Measurements from ENCODE around the gene ZSCAN1. TPM values are rescaled to one million over a fixed set of nuclear protein-coding genes. Genes with fewer than 3 reads are reported as not detected.

The ZSCAN1 gene
- total RNA-seq, 2 experiments from 2014 or later: not detected

- Mint-ChIP-seq H3K4me3 (no peak overlapping the region), H3K27ac (no peak overlapping the region), H3K4me1 (no peaks in the 10 kb centered on the region), H3K36me3 (ENCODE audit: low read depth) (peaks cover 6% of the 10 kb centered on the region), H3K9me3 (peaks cover 46% of the 10 kb centered on the region), H3K27me3 (no peaks in the 10 kb centered on the region)
- no peak for DNase-seq
- ChIA-PET CTCF (no interaction called here), POLR2A (no interaction called here)
Measured at GRCh38 chr19:58045411-58046050, 11.7 kb downstream of the ZSCAN1 start.

DNA sequence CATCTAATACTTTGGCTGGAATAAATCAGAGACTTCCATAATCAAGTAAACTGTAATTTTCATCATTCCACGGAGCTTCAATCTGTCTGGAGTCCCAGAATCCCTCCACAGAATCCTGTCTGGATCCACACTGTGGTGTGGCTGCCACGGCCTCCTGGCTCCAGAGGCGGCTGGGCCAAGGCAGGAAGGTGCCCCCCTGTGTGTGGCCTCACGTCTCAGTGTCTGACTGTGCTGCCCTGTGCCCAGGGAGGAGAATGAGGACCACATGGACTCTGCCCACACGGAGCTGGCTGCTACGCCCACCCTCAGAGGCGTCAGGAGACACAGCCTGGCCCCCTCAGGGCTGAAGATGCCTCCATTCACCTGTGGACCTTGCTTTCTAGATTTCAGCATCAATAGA is 13.0 kb downstream of the ZSCAN1 start:
- ChIA-PET POLR2A (no interaction called here), CTCF (interaction anchor here (0.6 to 1.0 kb wide), 2 partner anchors 22 to 23 kb away, joined by 3 to 5 read pairs; no protein-coding TSS in a partner anchor)
- H3K36me3 Mint-ChIP-seq (ENCODE audit: low read depth): peaks cover 6% of the 10 kb centered on the region
- no peaks in the 10 kb centered on the region for H3K4me1 Mint-ChIP-seq
- no peak overlapping the region for H3K4me3 Mint-ChIP-seq
- DNase-seq: no peak
- no peak overlapping the region for H3K27ac Mint-ChIP-seq
- H3K9me3 Mint-ChIP-seq: peaks cover 47% of the 10 kb centered on the region
- no peaks in the 10 kb centered on the region for H3K27me3 Mint-ChIP-seq

- Mint-ChIP-seq H3K9me3 (peaks cover 49% of the 10 kb centered on the region), H3K27me3 (no peaks in the 10 kb centered on the region), H3K27ac (no peak overlapping the region), H3K4me1 (no peaks in the 10 kb centered on the region), H3K36me3 (ENCODE audit: low read depth) (peaks cover 6% of the 10 kb centered on the region), H3K4me3 (no peak overlapping the region)
- POLR2A ChIA-PET: no interaction called here
- no peak for DNase-seq
- CTCF ChIA-PET: no interaction called here
Measured at GRCh38 chr19:58047672-58048071, 13.8 kb downstream of the ZSCAN1 start.

GRCh38 chr19:58052256-58052655 is 18.4 kb downstream of the ZSCAN1 start:
- no peak for DNase-seq
- Mint-ChIP-seq H3K9me3 (peaks cover 48% of the 10 kb centered on the region), H3K4me1 (no peaks in the 10 kb centered on the region), H3K4me3 (no peak overlapping the region), H3K27ac (no peak overlapping the region), H3K36me3 (ENCODE audit: low read depth) (peaks cover 14% of the 10 kb centered on the region), H3K27me3 (no peaks in the 10 kb centered on the region)
- ChIA-PET CTCF (no interaction called here), POLR2A (no interaction called here)

DNA sequence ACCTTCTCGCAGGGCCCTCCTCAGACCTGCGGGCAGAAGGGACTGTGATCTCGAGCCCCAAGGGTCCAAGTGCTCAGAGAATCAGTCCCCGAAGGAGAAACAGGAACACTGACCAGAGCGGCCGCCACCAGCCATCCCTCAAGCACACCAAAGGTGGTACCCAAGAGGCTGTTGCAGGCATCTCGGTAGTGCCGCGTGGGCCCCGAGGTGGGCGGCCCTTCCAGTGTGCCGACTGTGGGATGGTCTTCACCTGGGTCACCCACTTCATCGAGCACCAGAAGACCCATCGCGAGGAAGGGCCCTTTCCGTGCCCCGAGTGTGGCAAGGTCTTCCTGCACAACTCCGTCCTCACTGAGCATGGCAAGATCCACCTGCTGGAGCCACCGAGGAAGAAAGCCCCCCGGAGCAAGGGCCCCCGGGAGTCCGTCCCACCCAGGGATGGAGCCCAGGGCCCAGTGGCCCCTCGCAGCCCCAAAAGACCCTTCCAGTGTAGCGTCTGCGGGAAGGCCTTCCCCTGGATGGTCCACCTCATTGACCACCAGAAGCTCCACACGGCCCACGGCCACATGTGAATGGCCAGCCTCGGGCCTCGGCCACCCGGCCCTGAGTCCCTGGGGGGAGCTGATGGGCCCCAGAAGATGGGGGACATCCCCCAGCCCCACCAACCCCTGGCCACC is 19.8 kb downstream of the ZSCAN1 start:
- ChIA-PET CTCF (no interaction called here), POLR2A (no interaction called here)
- Mint-ChIP-seq H3K27me3 (no peaks in the 10 kb centered on the region), H3K4me3 (no peak overlapping the region), H3K36me3 (ENCODE audit: low read depth) (peaks cover 19% of the 10 kb centered on the region), H3K9me3 (peaks cover 48% of the 10 kb centered on the region), H3K27ac (no peak overlapping the region), H3K4me1 (no peaks in the 10 kb centered on the region)
- no peak for DNase-seq

DNA sequence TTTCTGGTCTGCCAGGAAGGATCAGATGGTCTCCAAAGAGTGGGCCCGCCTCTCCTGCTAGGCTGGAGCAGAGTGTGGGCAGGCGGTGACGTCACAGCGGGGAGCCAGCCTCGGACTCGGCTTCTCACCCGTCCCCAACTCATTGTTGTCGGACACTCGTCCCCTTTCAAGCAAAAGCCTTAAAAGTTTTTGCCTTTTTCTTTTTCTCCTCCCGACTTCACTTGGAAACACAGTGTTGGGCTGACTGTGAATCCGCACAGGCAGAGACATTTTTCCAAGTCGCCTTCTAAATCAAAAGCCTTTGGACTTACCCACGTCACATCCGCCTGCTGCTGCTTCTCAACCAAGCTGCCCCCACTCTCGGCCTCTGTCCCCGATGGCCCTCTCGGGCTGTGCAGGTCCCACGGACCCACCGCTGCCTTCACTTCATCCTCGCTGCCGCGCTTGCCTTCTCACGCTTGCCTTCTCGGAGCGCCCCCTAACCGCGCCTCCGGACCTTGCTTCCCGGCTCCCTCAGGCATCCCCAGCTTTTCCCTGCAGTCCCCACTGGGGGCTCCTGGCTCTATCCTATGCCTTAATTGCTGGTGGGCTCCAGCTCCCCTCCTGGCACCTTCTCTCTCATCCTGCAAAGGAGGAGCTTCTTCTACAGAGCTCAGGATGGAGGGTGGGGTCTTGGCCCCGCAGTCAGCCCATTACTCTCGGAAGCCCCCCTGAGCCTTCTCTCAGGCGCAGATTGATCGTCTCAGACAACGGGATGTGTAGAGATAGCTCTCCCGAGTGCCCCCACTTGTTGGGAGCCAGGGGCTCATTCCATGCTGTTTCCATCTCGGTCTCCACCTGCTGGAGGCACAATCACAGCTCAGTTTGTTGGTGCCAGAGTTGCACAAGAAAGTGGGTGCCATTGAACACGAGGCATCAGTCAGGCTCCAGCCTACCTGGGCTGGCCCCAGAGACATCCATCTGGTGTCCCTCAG is 21.4 kb downstream of the ZSCAN1 start:
- Mint-ChIP-seq H3K36me3 (ENCODE audit: low read depth) (peaks cover 27% of the 10 kb centered on the region), H3K27ac (no peak overlapping the region), H3K4me1 (peaks cover 5% of the 10 kb centered on the region), H3K4me3 (peak overlapping the region; percentile 19), H3K27me3 (no peaks in the 10 kb centered on the region), H3K9me3 (peaks cover 44% of the 10 kb centered on the region)
- POLR2A ChIA-PET: no interaction called here
- CTCF ChIA-PET: interaction anchor here (1.3 kb wide), 1 partner anchor 10 kb away, joined by 8 read pairs; no protein-coding TSS in a partner anchor
- no peak for DNase-seq

GRCh38 chr19:58056261-58056660 is 22.4 kb downstream of the ZSCAN1 start:
- Mint-ChIP-seq H3K9me3 (peaks cover 43% of the 10 kb centered on the region), H3K27me3 (no peaks in the 10 kb centered on the region), H3K36me3 (ENCODE audit: low read depth) (peaks cover 32% of the 10 kb centered on the region), H3K27ac (no peak overlapping the region), H3K4me1 (peaks cover 5% of the 10 kb centered on the region), H3K4me3 (no peak overlapping the region)
- POLR2A ChIA-PET: no interaction called here
- CTCF ChIA-PET: no interaction called here
- no peak for DNase-seq

GRCh38 chr19:58056861-58057260 is 23.0 kb downstream of the ZSCAN1 start:
- DNase-seq: no peak
- H3K27ac Mint-ChIP-seq: no peak overlapping the region
- peaks cover 5% of the 10 kb centered on the region for H3K4me1 Mint-ChIP-seq
- no peaks in the 10 kb centered on the region for H3K27me3 Mint-ChIP-seq
- POLR2A ChIA-PET: interaction anchor here (0.6 kb wide), 1 partner anchor 54 kb away, joined by 3 read pairs; the partner anchor contains the start of gene ZNF606
- peaks cover 34% of the 10 kb centered on the region for H3K36me3 Mint-ChIP-seq (ENCODE audit: low read depth)
- no peak overlapping the region for H3K4me3 Mint-ChIP-seq
- CTCF ChIA-PET: interaction anchor here (0.7 kb wide), 1 partner anchor 86 kb away, joined by 5 read pairs; no protein-coding TSS in a partner anchor
- peaks cover 42% of the 10 kb centered on the region for H3K9me3 Mint-ChIP-seq

- Mint-ChIP-seq H3K4me3 (peak overlapping the region; percentile 63), H3K9me3 (peaks cover 44% of the 10 kb centered on the region), H3K36me3 (ENCODE audit: low read depth) (peaks cover 34% of the 10 kb centered on the region), H3K27me3 (no peaks in the 10 kb centered on the region), H3K27ac (no peak overlapping the region), H3K4me1 (peaks cover 5% of the 10 kb centered on the region)
- ChIA-PET POLR2A (no interaction called here), CTCF (no interaction called here)
- DNase-seq: no peak
Measured at GRCh38 chr19:58058467-58058866, 24.6 kb downstream of the ZSCAN1 start.

GRCh38 chr19:58059003-58059670 is 25.3 kb downstream of the ZSCAN1 start, which contains the start of gene ZNF135:
Gene ZNF135, plus strand, starts transcription at chr19:58059282. Its CDS starts 721 bp downstream, at chr19:58060003.
- ChIA-PET POLR2A (no interaction called here), CTCF (interaction anchor here (1.2 kb wide), 1 partner anchor 61 kb away, joined by 3 read pairs; no protein-coding TSS in a partner anchor)
- peak; percentile 50 for DNase-seq
- H3K4me1 Mint-ChIP-seq: peaks cover 5% of the 10 kb centered on the region
- peak within 1 kb of the TSS; percentile 87 for H3K27ac Mint-ChIP-seq
- H3K4me3 Mint-ChIP-seq: peak within 1 kb of the TSS; percentile 63
- H3K9me3 Mint-ChIP-seq: peaks cover 47% of the 10 kb centered on the region
- peaks cover 36% of the 10 kb centered on the region for H3K36me3 Mint-ChIP-seq (ENCODE audit: low read depth)
- H3K27me3 Mint-ChIP-seq: no peaks in the 10 kb centered on the region

- H3K9me3 Mint-ChIP-seq: peaks cover 44% of the 10 kb centered on the region
- H3K27me3 Mint-ChIP-seq: no peaks in the 10 kb centered on the region
- CTCF ChIA-PET: interaction anchor here (1.0 to 1.2 kb wide), 2 partner anchors 14 to 60 kb away, joined by 3 read pairs; no protein-coding TSS in a partner anchor
- H3K36me3 Mint-ChIP-seq (ENCODE audit: low read depth): peaks cover 36% of the 10 kb centered on the region
- no peak overlapping the region for H3K27ac Mint-ChIP-seq
- POLR2A ChIA-PET: no interaction called here
- H3K4me3 Mint-ChIP-seq: peak overlapping the region; percentile 63
- no peak for DNase-seq
- peaks cover 5% of the 10 kb centered on the region for H3K4me1 Mint-ChIP-seq
Measured at GRCh38 chr19:58059671-58060078, 25.9 kb downstream of the ZSCAN1 start.

DNA sequence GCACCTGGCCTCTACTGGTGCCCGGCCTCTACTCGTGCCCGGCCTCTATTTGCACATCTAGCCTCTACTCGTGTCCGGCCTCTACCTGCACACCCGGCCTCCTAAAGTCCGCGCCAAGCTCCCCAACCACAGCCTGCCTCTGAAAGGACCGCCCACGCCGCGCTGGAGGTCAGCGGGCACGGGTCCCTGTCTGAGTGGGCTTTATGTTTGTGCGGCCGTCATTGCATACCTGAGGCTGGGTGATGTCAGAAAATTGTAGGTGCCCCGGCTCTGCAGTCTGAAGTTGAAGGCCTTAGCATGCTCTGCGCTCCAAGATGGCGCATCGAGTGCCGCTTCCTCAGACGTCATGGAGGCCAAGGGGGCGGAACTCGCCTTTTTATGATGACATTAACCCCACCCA is 26.4 kb downstream of the ZSCAN1 start:
- POLR2A ChIA-PET: no interaction called here

More for the DNA sequence above, 26.4 kb downstream of the ZSCAN1 start:
- H3K9me3 Mint-ChIP-seq: peaks cover 46% of the 10 kb centered on the region
- H3K4me1 Mint-ChIP-seq: peaks cover 5% of the 10 kb centered on the region
- no peaks in the 10 kb centered on the region for H3K27me3 Mint-ChIP-seq
- H3K36me3 Mint-ChIP-seq (ENCODE audit: low read depth): peaks cover 34% of the 10 kb centered on the region
- no peak for DNase-seq
- H3K4me3 Mint-ChIP-seq: peak overlapping the region; percentile 20
- CTCF ChIA-PET: interaction anchor here (1.0 kb wide), 1 partner anchor 13 kb away, joined by 3 read pairs; no protein-coding TSS in a partner anchor
- peak overlapping the region; percentile 78 for H3K27ac Mint-ChIP-seq
